Epithelial cell of prostate (primary cell): Measurements from ENCODE around the gene DVL3.
A peak's percentile ranks its signal among the peaks of the same experiment; 100 is the strongest.

ENCODE experiments used
- DNase-seq: peaks from one replicate; pipeline ENCODE4 v3.0.0-alpha.2; 2011; ENCODE audit warnings: low read depth, low spot score
- H3K27ac ChIP-seq: fragments of 450-650 bp; 2 replicates; pipeline ENCODE4 v1.5.1; 2017; ENCODE audit warnings: mild to moderate bottlenecking

The DVL3 gene

DNA sequence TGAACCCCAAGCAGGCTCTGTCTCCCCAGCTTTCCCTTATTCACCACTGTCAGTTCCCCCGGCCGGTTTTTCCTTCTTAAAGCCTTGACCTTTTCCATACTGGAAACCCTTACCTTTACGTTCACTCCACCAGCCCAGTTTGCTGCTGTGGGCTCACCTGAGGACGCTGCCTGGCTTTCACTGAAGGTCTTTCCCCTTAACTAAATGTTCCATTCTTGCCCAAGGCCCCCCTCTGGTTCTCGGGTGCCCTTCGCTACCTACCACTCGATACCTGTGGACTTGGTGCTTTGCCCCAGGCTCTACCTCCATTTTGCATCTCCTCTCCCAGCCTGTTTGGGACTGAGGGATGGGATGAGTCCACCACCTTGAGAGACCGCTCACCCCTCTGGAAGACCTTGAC lies 20.3 kb downstream of the DVL3 start:
- DNase-seq: no peak
- H3K27ac ChIP-seq: peak overlapping the region; percentile 76

DNA sequence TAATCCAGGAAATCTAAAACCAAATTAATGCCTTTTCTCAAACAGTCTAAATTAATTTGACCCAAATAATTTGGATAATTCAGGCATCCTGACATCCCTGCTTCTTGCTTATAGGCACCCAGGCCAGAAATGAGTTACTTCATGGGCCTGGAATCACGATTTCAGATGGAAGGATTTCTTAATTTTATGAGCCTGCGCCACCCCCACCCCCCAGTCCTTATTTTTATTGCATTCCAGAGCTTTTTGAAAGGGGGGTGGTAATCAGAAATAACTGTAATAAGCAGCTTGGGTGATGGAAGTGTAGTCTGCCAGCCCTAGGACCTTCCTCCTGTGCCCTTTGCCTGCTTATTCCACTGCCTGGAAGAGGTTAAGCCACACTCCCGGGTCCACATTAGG lies 20.8 kb downstream of the DVL3 start:
- DNase-seq: no peak
- peak overlapping the region; percentile 76 for H3K27ac ChIP-seq

DNA sequence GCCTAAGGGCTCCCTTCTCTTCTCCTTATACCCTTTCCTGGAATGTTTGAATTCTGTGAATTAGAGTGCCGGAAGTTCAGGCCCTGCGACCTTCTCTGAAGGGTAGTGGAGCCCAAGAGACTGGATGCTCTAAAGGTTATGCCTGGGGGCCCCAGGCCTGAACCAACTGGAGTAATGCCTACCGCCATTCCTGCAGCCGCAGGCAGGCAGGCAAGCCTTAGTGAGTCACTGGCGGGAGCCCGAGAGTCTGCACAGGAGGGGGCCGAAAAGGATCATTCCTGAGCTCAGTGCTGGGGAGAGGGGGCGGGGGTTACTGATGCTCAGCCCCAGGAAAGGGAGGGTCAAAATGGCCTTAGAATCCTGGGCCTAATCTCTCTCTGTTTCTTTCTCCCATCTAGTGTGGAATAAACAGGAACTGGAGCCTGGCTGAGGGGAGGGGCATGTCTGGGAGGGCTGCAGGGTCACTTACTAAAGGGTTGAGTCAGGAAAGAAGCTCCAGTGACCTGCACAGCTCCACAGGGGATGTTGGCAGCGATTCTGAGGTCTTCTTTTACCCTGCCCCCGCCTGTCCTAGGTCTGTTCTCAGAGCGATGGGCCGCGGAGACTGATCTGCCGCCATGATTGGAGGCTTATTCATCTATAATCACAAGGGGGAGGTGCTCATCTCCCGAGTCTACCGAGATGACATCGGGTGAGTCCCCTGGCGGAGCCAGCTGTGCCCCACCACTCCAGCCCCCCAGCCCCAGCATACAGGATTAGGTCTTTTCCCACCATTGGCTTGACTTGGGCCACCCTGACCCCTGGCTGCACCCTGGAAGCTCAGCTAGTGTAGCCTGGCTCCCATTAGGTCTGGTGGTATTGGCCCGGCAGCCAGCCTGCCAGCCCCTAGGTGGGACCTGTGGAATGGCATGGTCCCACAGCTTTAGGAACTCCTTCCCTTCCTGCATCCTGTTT lies 21.5 kb downstream of the DVL3 start:
- H3K27ac ChIP-seq: peak overlapping the region; percentile 76
- DNase-seq: no peak

GRCh38 chr3:184177331-184177731 lies 22.2 kb downstream of the DVL3 start:
- no peak for DNase-seq
- H3K27ac ChIP-seq: peak overlapping the region; percentile 76

DNA sequence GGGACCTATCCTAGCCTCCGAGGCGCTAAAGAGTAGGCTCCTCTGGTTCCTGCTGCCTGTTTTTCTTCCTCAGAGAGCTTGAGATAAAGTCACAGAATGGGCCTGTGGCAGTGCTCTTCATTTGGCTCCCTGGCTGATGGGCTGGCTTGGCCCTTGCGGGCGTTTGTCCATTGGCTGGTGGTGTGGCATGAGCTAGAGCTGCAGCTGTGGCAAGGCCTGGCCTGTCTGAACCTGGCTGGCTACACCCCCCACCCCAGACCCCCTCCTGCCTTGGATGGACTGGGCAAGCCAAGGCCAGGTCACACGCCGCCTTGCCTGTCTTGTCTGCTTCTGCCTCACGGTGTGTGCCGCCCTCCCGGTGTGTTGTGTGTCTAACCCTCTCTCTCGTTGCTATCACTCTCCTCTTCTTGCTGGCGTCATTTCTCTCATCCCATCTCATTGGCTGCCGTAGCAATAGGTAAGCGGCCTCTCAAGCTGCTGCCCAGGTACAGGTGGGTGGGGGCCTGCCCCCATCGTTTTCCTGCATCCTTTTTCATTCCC lies 22.7 kb downstream of the DVL3 start:
- H3K27ac ChIP-seq: peak overlapping the region; percentile 76
- DNase-seq: no peak

DNA sequence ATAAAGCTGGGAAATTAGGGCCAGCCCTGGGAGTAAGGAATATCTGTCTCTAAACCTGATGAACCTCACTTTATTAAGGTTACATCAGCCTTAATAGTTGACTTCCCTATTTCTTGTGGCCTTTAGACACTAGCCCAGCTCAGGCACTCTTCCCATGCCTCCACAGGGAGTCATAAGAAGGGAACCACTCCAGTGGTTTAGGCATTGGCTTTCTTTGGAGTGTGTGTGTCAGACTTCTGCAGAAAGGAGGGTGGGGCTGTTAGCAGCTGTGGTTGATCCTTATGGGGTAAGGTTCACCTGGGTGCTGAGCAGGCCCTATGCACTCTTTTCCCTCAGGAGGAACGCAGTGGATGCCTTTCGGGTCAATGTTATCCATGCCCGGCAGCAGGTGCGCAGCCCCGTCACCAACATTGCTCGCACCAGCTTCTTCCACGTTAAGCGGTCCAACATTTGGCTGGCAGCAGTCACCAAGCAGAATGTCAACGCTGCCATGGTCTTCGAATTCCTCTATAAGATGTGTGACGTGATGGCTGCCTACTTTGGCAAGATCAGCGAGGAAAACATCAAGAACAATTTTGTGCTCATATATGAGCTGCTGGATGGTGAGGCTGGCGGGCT lies 23.5 kb downstream of the DVL3 start:
- DNase-seq: no peak
- no peak overlapping the region for H3K27ac ChIP-seq

DNA sequence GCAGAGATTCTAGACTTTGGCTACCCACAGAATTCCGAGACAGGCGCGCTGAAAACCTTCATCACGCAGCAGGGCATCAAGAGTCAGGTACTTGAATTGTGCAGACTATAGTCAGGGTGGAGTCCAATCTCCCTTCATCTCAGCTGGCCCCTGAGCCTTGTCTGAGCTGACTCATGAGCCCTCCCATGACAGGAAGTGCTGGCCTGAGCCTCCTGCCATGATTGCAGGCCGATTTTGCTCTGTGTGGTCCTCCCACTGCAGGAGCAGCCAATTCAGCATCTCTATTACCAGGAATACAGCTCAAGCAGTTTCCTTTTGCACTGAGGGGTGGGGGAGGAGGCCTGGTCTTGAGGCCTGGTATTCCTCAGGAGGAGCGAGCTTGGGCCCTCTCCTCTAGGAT lies 25.0 kb downstream of the DVL3 start:
- no peak overlapping the region for H3K27ac ChIP-seq
- no peak for DNase-seq

GRCh38 chr3:184181596-184181995 lies 26.4 kb downstream of the DVL3 start:
- H3K27ac ChIP-seq: no peak overlapping the region
- no peak for DNase-seq

DNA sequence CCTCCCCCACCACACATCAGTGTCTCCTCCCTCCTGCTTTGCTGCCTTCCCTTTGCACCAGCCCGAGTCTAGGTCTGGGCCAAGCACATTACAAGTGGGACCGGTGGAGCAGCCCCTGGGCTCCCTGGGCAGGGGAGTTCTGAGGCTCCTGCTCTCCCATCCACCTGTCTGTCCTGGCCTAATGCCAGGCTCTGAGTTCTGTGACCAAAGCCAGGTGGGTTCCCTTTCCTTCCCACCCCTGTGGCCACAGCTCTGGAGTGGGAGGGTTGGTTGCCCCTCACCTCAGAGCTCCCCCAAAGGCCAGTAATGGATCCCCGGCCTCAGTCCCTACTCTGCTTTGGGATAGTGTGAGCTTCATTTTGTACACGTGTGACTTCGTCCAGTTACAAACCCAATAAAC lies 28.5 kb downstream of the DVL3 start:
- H3K27ac ChIP-seq: no peak overlapping the region
- no peak for DNase-seq

DNA sequence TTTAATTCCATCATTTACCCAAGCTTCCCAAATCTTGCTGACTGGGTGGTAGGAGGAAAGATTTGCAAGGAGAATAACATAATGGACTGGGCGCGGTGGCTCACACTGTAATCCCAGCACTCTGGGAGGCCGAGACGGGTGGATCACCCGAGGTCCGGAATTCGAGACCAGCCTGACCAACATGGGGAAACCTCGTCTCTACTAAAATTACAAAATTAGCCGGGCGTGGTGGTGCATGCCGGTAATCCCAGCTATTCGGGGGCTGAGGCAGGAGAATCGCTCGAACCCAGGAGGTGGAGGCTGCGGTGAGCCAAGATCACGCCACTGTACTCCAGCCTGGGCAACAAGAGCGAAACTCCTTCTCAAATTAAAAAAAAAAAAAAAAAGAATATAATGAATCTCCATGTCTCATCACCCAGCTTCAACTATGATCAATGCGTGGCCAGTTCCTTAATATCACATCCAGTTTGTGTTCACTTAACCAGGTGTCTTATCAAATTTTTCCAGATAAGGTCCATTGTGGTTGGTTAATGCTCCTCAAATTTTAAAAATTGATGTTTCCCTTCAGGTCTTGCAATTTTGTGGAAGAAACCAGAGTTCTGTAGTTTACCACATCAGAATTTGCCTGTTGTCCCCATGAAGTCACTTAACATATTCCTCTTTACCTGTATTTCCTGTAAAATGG lies 29.5 kb downstream of the DVL3 start:
- H3K27ac ChIP-seq: peak overlapping the region; percentile 70
- no peak for DNase-seq

DNA sequence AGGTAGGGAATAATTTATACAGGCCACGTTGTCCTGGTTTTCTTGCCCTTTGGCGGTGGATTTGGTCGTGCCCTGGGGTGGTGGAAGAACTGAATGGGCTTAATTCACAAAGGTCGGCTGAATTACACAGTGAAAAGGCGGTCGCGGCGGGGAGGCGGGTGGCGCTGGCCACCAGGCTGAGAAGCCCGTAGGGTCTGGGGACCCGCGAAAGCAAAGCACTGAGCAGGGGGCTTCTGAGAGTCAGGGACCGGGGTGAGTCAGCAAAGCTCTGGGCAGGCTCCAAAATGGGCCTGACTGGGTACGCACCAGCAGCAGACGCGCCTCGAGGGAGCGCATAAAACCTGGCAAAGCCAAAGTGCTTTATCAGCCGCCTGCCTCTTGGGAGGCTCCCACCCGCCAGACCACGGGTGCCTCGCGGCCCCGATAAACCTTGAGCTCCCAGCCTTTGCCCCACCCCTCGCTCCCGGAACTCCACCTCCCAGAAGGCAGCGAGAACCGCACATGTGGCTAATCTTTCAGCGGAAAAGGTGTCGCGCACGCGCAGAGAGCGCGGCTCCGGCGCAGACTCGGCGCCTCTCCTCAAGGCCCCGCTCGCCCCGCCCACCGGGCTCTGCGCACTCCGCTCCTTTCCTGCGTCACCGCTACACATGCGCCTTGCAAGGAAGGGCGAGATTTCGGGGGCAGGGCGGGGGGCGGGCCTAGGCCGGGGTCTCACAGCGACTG lies 30.4 kb downstream of the DVL3 start:
- H3K27ac ChIP-seq: peak overlapping the region; percentile 70
- DNase-seq: peak; percentile 90

- peak within 1 kb of the TSS; percentile 70 for H3K27ac ChIP-seq
- DNase-seq: no peak
Observed at GRCh38 chr3:184186184-184186901, 31.2 kb downstream of the DVL3 start, which contains the start of gene ABCF3. TSS of gene ABCF3 (plus strand) at chr3:184186199. CDS start at chr3:184186208, 9 bp downstream.

DNA sequence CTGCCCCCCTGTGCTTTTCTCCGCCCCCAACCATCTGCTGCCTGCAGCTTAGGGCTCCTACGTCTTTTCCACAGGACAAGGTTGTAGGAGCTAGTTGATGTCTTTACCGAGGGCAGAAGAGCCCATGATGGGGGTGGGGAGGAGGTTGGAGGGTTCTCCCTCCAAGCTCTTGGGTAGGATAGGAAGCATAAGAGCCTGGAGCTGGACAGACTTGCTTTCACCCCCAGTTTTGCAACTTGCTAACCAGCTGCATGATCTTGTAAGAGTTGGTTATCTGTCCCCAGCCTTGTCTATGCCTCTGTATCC lies 31.7 kb downstream of the DVL3 start:
- peak overlapping the region; percentile 70 for H3K27ac ChIP-seq
- DNase-seq: no peak

DNA sequence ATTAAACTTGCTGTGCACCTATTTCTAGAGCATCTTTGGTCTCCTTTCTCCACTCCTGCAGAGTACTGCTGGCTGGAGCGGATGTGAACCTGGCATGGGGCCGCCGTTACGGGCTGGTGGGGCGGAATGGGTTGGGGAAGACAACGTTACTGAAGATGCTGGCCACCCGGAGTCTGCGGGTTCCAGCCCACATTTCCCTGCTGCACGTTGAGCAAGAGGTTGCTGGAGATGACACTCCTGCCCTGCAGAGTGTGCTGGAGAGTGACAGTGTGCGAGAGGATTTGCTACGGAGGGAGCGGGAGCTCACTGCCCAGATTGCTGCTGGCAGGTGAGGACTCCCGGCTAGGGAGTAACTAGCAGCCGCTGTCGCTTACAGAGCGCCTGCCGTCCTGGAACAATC lies 32.9 kb downstream of the DVL3 start:
- H3K27ac ChIP-seq: no peak overlapping the region
- no peak for DNase-seq

GRCh38 chr3:184189421-184189820 lies 34.2 kb downstream of the DVL3 start:
- H3K27ac ChIP-seq: no peak overlapping the region
- DNase-seq: no peak

- DNase-seq: no peak
- no peak overlapping the region for H3K27ac ChIP-seq
Observed at GRCh38 chr3:184192889-184193288, 37.7 kb downstream of the DVL3 start.

- DNase-seq: no peak
- H3K27ac ChIP-seq: no peak overlapping the region
Observed at GRCh38 chr3:184193991-184194539, 38.9 kb downstream of the DVL3 start.

DNA sequence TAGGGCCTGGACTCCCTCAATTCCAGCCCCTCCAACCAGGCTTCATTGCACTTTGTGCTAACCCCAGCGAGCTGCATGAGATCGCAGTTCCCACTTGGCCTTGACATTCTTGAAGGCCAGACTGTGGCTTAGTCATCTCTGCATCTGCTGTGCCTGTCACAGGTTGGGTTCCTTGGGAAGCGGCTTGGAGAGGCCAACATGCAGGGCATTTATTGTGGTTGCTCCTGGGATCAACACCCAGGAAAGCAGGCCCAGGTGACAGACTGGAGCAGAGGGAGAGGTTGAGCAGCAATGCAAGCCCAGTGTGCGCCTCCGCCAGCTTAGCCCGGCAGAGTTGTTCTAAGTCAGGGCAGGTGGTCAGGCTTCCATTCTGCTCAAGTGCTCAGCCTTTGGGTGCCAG lies 41.4 kb downstream of the DVL3 start:
- DNase-seq: no peak
- H3K27ac ChIP-seq: no peak overlapping the region

- no peak for DNase-seq
- H3K27ac ChIP-seq: no peak overlapping the region
Observed at GRCh38 chr3:184198509-184198908, 43.3 kb downstream of the DVL3 start.
